ENCODE measurements around the gene SERPINE2.

SERPINE2 gene

GRCh38 chr2:223999862-224000261 is 39.2 kb downstream of the SERPINE2 start:
- no peak for DNase-seq (ENCODE audit: extremely low read depth, low read depth)
- TF ChIP-seq CTCF (IDR thresholded peaks at IDR 0.05; ENCODE audit: low read depth, low read length): no peak

- no peak for DNase-seq (ENCODE audit: extremely low read depth, low read depth)
- no peak for TF ChIP-seq CTCF (IDR thresholded peaks at IDR 0.05; ENCODE audit: low read depth, low read length)
Measured at GRCh38 chr2:223998948-223999347, 40.1 kb downstream of the SERPINE2 start.

- TF ChIP-seq CTCF (IDR thresholded peaks at IDR 0.05; ENCODE audit: low read depth, low read length): no peak
- no peak for DNase-seq (ENCODE audit: extremely low read depth, low read depth)
Measured at GRCh38 chr2:223997938-223998337, 41.1 kb downstream of the SERPINE2 start.

- TF ChIP-seq CTCF (IDR thresholded peaks at IDR 0.05; ENCODE audit: low read depth, low read length): no peak
- DNase-seq (ENCODE audit: extremely low read depth, low read depth): no peak
Measured at GRCh38 chr2:223996391-223996790, 42.7 kb downstream of the SERPINE2 start.

GRCh38 chr2:223995569-223995968 is 43.5 kb downstream of the SERPINE2 start:
- TF ChIP-seq CTCF (IDR thresholded peaks at IDR 0.05; ENCODE audit: low read depth, low read length): no peak
- DNase-seq (ENCODE audit: extremely low read depth, low read depth): peak; percentile 12

- DNase-seq (ENCODE audit: extremely low read depth, low read depth): no peak
- TF ChIP-seq CTCF (IDR thresholded peaks at IDR 0.05; ENCODE audit: low read depth, low read length): no peak
Measured at GRCh38 chr2:223994562-223995162, 44.4 kb downstream of the SERPINE2 start.

- peak; percentile 85 for TF ChIP-seq CTCF (IDR thresholded peaks at IDR 0.05; ENCODE audit: low read depth, low read length)
- peak; percentile 59 for DNase-seq (ENCODE audit: extremely low read depth, low read depth)
Measured at GRCh38 chr2:223993634-223994232, 45.4 kb downstream of the SERPINE2 start.
